NCI-H1048 (cell line): ENCODE measurements around the gene LIPG.
"Not testable (repeated sequence)": the region's sequence is repeated elsewhere in the genome, so short reads cannot be mapped to it uniquely, and the experiment has no call there.

Experiments
- DNase-seq: peaks from one replicate; lab custom pipeline; 2025; lab: John Stamatoyannopoulos, UW

Gene LIPG

GRCh38 chr18:49546719-49547273 lies 15.1 kb upstream of the LIPG start:
- no peak for DNase-seq

GRCh38 chr18:49547701-49548100 lies 14.2 kb upstream of the LIPG start:
- DNase-seq, result no peak

GRCh38 chr18:49548229-49548636 lies 13.6 kb upstream of the LIPG start:
- no peak for DNase-seq

GRCh38 chr18:49550621-49551339 lies 11.1 kb upstream of the LIPG start:
- DNase-seq, result no peak

- no peak for DNase-seq
Observed at GRCh38 chr18:49553003-49553402, 8.9 kb upstream of the LIPG start.

GRCh38 chr18:49555641-49556040 lies 6.2 kb upstream of the LIPG start:
- DNase-seq, result no peak

- no peak for DNase-seq
Observed at GRCh38 chr18:49558356-49558755, 3.5 kb upstream of the LIPG start.

- not testable (repeated sequence) for DNase-seq
Observed at GRCh38 chr18:49559326-49559931, 2.4 kb upstream of the LIPG start.

- DNase-seq, result no peak
Observed at GRCh38 chr18:49560277-49560623, 1.6 kb upstream of the LIPG start.

GRCh38 chr18:49560624-49561288 lies 1.1 kb upstream of the LIPG start:
- DNase-seq, result no peak

- DNase-seq, result no peak
Observed at GRCh38 chr18:49562481-49563129, 748 bp downstream of the LIPG start.

GRCh38 chr18:49563130-49563540 lies 1.3 kb downstream of the LIPG start:
- DNase-seq, result no peak

GRCh38 chr18:49563701-49564517 lies 2.1 kb downstream of the LIPG start:
- DNase-seq, result no peak

GRCh38 chr18:49564518-49564834 lies 2.6 kb downstream of the LIPG start:
- DNase-seq, result no peak

GRCh38 chr18:49565101-49565500 lies 3.2 kb downstream of the LIPG start:
- DNase-seq, result no peak

GRCh38 chr18:49565612-49566011 lies 3.8 kb downstream of the LIPG start:
- no peak for DNase-seq

- no peak for DNase-seq
Observed at GRCh38 chr18:49566217-49566770, 4.4 kb downstream of the LIPG start.

GRCh38 chr18:49566985-49567384 lies 5.1 kb downstream of the LIPG start:
- DNase-seq, result no peak

- DNase-seq, result no peak
Observed at GRCh38 chr18:49569724-49570123, 7.9 kb downstream of the LIPG start.

GRCh38 chr18:49570836-49571235 lies 9.0 kb downstream of the LIPG start:
- no peak for DNase-seq

GRCh38 chr18:49572611-49573345 lies 10.9 kb downstream of the LIPG start:
- DNase-seq, result no peak
